ENCODE results near the gene PXDN. TPM values are rescaled to one million over a fixed set of nuclear protein-coding genes. Genes with fewer than 3 reads are reported as not detected.
A peak's percentile ranks its signal among the peaks of the same experiment; 100 is the strongest.
"Not testable (repeated sequence)": the region's sequence is repeated elsewhere in the genome, so short reads cannot be mapped to it uniquely, and the experiment has no call there.

PXDN gene
- total and polyA plus RNA-seq, 2 donors (not counting 3 experiments of a cell fraction or from before 2014, with no cell fraction given) = 231 to 308 TPM

DNA sequence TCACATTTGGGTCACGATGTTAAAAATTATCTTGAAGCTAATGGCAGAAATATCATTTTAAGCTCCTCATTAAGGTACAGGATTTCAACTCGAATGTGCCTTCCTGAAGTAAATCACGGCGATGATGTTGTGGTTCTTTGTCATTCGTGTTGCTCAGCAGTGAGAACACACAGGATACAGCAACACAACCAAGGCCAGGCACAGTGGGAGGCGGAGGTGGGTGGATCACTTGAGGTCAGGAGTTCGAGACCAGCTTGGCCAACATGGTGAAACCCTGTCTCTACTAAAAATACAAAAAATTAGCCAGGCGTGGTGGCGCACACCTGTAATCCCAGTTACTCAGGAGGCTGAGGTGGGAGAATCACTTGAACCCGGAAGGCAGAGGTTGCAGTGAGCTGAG, 43.9 kb downstream of the PXDN start:
- POLR2A ChIA-PET = not testable (repeated sequence)

DNA sequence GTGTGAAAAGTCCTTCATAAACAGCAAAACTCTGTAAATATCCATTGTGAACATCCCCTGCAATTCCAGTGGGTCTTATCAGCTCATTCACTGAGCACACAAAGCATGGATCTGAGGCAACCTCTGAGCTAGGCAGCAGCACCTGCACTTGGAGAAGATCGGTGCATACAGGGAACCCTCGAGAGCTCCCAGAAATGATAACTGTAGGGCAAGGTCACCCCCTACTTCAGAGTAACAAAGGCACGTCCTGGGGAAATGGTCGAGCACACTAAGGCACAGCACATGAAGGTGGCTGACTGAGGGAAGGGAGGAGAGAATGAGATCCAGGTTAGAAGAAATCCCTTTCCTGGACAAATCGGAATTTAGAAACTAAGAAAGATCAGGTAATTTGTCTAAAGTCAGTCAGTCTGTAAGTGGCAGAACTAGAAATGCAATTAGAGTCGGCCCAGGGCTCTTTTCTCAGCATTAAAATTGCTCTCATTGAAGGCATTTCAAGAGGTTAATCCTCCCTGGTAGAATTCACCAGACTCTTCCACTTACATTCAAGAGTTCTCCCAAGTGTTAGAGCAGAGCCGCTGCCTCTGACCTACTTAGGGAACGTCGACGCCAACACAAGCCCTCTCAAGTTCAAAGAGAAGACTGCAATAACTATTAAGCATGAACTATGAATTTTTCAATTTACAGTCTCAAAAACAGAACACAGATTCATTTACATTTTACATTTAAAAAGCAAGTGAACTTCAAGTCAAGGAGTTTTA, 45.9 kb downstream of the PXDN start:
- no peak overlapping the region for H3K27ac ChIP-seq (ENCODE audit: insufficient read depth, low read depth, low read length)
- dilution Hi-C loops (cut with MboI; ENCODE audit: extremely low pct_ligation_motif_present, low sequenced_read_pairs) = no loop called here
- H3K9me1 ChIP-seq (replicated peaks; ENCODE audit: control insufficient read depth, extremely low read depth, insufficient read depth, low read length) = no peaks in the 10 kb centered on the region
- H3K9me3 ChIP-seq (replicated peaks; ENCODE audit: control insufficient read depth, insufficient read depth, low read length) = no peaks in the 10 kb centered on the region
- FAIRE-seq (peak; percentile 4), DNase-seq (ENCODE audit: low read depth, low spot score) (no peak)
- H3K27me3 ChIP-seq (ENCODE audit: control insufficient read depth in 2 of 2, insufficient read depth in 2 of 2, low read length in 2 of 2) = no peaks in the 10 kb centered on the region
- ChIA-PET POLR2A (no interaction called here), CTCF (interaction anchor here (2.2 kb wide), 1 partner anchor 52 kb away, joined by 8 read pairs; no protein-coding TSS in a partner anchor)
- H3K4me1 ChIP-seq (ENCODE audit: control insufficient read depth, extremely low read depth, insufficient read depth, low read length) = no peaks in the 10 kb centered on the region
- no TSS peak for BruUV-seq (replicated peaks)
- no peaks in the 10 kb centered on the region for H3K36me3 ChIP-seq (ENCODE audit: control insufficient read depth in 2 of 2, extremely low read depth in 1 of 2, insufficient read depth in 2 of 2, low read length in 2 of 2)
- intact Hi-C loops (cut with micrococcal nuclease) = no loop called here
- H3K4me3 ChIP-seq (replicated peaks in 1 of 3; ENCODE audit: insufficient read depth in 1 of 3, low read depth in 1 of 3, low read length in 3 of 3) = no peak overlapping the region
- no peak for TF ChIP-seq JUN (IDR thresholded peaks at IDR 0.05; ENCODE audit: borderline replicate concordance, insufficient read depth, insufficient read length, low read depth)
- TF ChIP-seq POLR2AphosphoS5 (IDR thresholded peaks at IDR 0.05; ENCODE audit: insufficient read depth, low read depth, low read length) = no peak
- no peak for TF ChIP-seq GATA2 (IDR thresholded peaks at IDR 0.05; ENCODE audit: insufficient read depth, insufficient read length, low read depth, low read length)
- TF ChIP-seq MYC (IDR thresholded peaks at IDR 0.05; ENCODE audit: low read depth, low read length) = no peak
- no peak for TF ChIP-seq EZH2 (IDR thresholded peaks at IDR 0.05; ENCODE audit: borderline replicate concordance, low read depth, low read length, severe bottlenecking)
- TF ChIP-seq FOS (IDR thresholded peaks at IDR 0.05; ENCODE audit: borderline replicate concordance, insufficient read depth, low read length) = no peak
- TF ChIP-seq POLR2A (IDR thresholded peaks at IDR 0.05; ENCODE audit: low read depth, low read length) = no peak
- H2AFZ ChIP-seq (ENCODE audit: low read depth, low read length) = no peak overlapping the region
- H3K9ac ChIP-seq (replicated peaks; ENCODE audit: extremely low read depth, insufficient read depth, low read length) = no peak overlapping the region
- no peaks in the 10 kb centered on the region for H4K20me1 ChIP-seq (replicated peaks; ENCODE audit: control insufficient read depth, extremely low read depth, insufficient read depth, low read length)
- no peak overlapping the region for H3K4me2 ChIP-seq (ENCODE audit: insufficient read depth, low read length)
- peaks cover 14% of the 10 kb centered on the region for H3K79me2 ChIP-seq (ENCODE audit: control insufficient read depth, insufficient read depth, low read length)

More for the DNA sequence above, 43.9 kb downstream of the PXDN start:
- H3K36me3 ChIP-seq (ENCODE audit: control insufficient read depth in 2 of 2, extremely low read depth in 1 of 2, insufficient read depth in 2 of 2, low read length in 2 of 2); H3K9me3 ChIP-seq (replicated peaks; ENCODE audit: control insufficient read depth, insufficient read depth, low read length); FAIRE-seq; H3K9ac ChIP-seq (replicated peaks; ENCODE audit: extremely low read depth, insufficient read depth, low read length); BruUV-seq (replicated peaks); H3K4me2 ChIP-seq (ENCODE audit: insufficient read depth, low read length); intact Hi-C loops (cut with micrococcal nuclease); H3K4me3 ChIP-seq (replicated peaks in 1 of 3; ENCODE audit: insufficient read depth in 1 of 3, low read depth in 1 of 3, low read length in 3 of 3); H3K9me1 ChIP-seq (replicated peaks; ENCODE audit: control insufficient read depth, extremely low read depth, insufficient read depth, low read length); dilution Hi-C loops (cut with MboI; ENCODE audit: extremely low pct_ligation_motif_present, low sequenced_read_pairs); H2AFZ ChIP-seq (ENCODE audit: low read depth, low read length); H4K20me1 ChIP-seq (replicated peaks; ENCODE audit: control insufficient read depth, extremely low read depth, insufficient read depth, low read length); DNase-seq (ENCODE audit: low read depth, low spot score); H3K27ac ChIP-seq (ENCODE audit: insufficient read depth, low read depth, low read length); H3K27me3 ChIP-seq (ENCODE audit: control insufficient read depth in 2 of 2, insufficient read depth in 2 of 2, low read length in 2 of 2); H3K4me1 ChIP-seq (ENCODE audit: control insufficient read depth, extremely low read depth, insufficient read depth, low read length): not testable (repeated sequence)
- CTCF ChIA-PET = interaction anchor here (1.6 to 1.9 kb wide), 2 partner anchors 10 to 50 kb away, joined by 4 read pairs; no protein-coding TSS in a partner anchor
- H3K79me2 ChIP-seq (ENCODE audit: control insufficient read depth, insufficient read depth, low read length) = peaks cover 13% of the 10 kb centered on the region
